Stimulated activated CD4-positive, alpha-beta T cell treated with anti-CD3 and anti-CD28 coated beads, Interleukin-15, amount 100 ng/mL, for 1 hour (primary cell): ENCODE data around the gene B4GALNT4.
"Not testable (repeated sequence)": the region's sequence is repeated elsewhere in the genome, so short reads cannot be mapped to it uniquely, and the experiment has no call there.

Source experiments
- DNase-seq, 2 donors: peaks; one replicate each; pipeline ENCODE4 v3.0.0-alpha.2; 2020; ENCODE audit warnings: low read depth in 1 of 2, low spot score in 1 of 2

The B4GALNT4 gene

GRCh38 chr11:405954-406795 is 36.9 kb downstream of the B4GALNT4 start:
- DNase-seq: no peak

GRCh38 chr11:406796-407650 is 37.7 kb downstream of the B4GALNT4 start:
- DNase-seq: peak; percentile 77 to 85

DNA sequence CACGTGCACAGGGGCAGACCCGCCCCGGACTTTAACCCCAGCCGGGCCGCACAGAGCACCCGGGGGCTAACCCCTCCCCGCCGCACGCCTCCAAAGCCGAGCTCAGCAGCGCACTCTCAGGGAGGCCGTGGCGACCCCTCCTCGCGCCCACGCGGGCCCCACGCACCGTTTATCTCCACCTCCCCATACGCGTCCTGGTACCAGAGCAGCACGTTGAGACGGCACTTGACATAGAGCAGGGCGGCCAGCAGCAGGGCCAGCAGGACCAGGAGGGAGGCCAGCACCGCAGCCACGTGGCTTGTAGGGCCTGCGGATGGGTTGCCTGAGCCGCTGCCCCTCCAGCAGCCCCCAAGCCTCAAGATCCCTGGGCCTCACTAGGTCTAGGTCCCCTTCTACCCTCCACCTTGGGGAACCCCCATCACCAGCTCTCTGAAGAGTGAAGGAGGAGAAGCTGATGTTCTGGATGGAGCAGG is 38.4 kb downstream of the B4GALNT4 start:
- no peak for DNase-seq

GRCh38 chr11:408154-409007 is 39.1 kb downstream of the B4GALNT4 start:
- DNase-seq: no peak

DNA sequence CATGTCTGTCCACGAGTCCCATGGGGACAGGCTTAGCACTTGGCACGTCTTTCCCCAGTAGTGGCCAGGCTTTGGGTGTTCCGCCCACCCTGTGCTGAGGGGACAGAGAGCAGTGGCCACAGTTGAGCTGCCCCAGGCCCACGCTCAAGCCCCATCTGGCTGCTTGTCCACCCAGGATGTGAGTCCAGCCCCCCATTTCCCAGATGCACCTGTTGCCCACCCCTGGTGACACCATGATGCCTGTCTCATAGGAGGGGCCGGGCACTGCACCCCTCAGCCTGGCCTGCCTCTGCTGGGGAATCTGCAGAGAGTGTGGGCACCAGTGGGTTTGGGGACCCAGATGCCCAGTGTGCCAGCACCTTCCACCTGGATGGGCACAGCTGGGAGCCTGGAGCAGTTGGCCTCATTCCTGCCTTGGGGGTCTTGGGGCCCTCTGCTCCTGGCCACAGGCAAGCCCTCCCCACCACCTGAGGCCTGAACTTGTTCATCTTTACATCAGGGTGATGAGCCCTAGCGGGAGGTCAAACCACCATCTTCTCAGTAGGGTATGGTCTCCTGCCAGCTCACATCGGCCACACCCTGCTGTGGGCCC is 39.8 kb downstream of the B4GALNT4 start:
- no peak for DNase-seq

DNA sequence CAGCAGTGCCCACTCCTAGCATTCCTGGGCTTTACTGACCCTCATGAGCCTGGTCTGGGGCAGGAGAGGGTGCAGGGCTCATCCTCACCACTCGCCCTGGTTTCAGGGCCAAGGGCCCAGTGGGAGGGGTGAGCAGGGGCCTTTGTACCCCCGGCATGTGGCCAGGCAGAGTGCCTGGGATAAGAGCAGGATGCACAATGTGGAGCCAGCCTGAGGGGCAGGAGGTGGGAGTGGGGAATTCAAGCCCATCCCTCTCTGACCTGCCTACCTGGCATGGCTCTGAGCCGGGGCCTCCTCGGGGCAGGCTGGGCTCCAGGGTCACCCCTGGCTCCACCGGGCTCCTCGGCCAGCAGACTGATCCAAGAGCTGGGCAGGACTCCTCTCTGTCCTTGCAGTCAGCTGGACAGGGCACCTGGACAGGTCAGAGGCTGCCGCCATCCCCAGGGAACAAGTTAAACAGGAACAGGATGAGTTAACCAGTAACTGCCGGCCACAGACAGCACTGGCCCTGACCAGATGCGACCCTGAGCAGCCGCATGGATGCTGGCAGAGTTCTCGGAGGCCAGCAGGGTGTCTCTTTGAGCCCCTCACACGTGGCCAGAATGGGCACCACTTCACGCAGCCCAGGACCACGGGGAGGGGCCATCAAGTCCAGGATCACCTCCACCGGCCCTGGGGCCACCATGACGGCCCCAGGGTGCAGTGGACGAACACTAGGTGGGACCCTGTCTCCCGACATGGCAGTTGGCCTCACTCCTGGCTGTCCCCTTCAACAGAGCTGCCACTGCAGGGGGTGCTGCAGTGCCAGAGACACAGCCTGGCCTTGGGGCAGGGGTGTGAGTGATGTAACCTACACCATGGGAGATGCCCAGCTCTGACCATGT is 40.5 kb downstream of the B4GALNT4 start:
- DNase-seq: no peak

DNA sequence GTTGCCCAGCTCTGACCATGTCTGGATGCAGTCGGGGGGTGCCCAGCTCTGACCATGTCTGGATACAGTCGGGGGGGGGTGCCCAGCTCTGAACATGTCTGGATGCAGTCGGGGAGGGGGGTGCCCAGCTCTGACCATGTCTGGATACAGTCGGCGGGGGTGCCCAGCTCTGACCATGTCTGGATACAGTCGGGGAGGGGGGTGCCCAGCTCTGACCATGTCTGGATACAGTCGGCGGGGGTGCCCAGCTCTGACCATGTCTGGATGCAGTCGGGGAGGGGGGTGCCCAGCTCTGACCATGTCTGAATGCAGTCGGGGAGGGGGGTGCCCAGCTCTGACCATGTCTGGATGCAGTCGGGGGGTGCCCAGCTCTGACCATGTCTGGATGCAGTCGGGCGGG is 41.4 kb downstream of the B4GALNT4 start:
- DNase-seq: not testable (repeated sequence)

DNA sequence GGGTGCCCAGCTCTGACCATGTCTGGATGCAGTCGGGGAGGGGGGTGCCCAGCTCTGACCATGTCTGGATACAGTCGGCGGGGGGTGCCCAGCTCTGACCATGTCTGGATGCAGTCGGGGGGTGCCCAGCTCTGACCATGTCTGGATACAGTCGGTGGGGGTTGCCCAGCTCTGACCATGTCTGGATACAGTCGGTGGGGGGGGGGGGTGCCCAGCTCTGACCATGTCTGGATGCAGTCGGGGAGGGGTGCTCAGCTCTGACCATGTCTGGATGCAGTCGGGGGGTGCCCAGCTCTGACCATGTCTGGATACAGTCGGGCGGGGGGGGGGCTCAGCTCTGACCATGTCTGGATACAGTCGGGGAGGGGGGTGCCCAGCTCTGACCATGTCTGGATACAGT is 42.2 kb downstream of the B4GALNT4 start:
- DNase-seq: not testable (repeated sequence)

DNA sequence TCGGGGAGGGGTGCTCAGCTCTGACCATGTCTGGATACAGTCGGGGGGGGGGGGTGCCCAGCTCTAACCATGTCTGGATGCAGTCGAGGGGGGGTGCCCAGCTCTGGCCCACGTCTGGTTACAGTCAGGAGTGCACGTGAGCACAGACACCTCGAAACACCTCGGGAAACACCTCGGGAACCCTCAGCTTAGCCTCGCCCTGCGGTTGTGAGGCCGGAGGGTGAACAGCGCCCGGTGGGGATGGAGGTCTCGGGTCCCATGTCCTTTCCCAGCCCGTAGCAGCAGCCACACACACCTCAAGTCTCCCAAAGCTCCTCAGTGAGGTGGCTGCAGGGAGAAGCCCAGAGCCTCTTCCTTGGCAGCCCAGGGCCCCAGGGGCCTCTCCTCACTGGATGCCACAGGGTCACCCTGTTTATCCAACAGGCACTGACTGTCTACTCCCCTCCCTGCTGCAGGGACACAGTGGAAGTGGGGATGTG is 43.4 kb downstream of the B4GALNT4 start:
- DNase-seq: no peak

DNA sequence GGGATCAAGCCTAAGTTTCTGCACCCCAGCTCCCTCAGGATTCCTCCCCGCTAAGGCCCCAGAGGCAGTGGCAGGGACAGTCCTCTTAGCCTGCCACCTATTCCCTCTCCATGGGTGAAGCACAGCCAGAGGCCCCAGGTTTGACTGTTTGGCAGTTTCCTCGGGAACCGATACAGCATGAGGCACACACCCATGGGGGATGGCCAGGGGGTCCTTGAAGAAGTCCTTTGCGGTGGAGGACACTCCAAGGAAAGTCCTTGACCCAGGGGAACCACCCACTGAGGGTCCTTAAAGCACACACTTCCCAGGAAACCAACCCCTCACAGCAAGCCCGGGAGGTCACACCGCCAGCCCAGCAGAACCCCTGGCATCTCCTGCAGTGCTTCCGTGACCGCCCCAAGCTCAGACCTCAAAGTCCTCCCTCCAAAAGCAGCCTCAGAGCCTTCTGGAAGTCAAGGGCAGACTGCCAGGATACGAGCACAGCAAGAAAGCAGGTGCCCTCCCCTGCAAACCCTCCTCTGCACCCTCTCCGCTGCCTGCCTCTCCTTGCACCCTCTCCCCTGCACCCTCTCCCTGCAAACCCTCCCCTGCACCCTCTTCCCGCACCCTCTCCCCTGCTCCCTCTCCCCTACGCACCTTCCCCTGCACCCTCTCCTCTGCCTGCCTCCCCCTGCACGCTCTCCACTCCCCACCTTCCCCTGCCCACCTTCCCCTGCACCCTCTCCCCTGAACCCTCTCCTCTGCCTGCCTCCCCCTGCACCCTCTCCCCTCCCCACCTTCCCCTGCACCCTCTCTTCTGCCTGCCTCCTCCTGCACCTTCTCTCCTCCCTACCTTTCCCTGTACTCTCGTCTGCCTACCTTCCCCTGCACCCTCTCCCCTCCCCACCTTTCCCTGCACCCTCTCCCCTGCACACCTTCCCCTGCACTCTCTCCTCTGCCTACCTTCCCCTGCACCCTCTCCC is 44.1 kb downstream of the B4GALNT4 start:
- no peak for DNase-seq

GRCh38 chr11:414318-414857 is 45.1 kb downstream of the B4GALNT4 start:
- DNase-seq: no peak

DNA sequence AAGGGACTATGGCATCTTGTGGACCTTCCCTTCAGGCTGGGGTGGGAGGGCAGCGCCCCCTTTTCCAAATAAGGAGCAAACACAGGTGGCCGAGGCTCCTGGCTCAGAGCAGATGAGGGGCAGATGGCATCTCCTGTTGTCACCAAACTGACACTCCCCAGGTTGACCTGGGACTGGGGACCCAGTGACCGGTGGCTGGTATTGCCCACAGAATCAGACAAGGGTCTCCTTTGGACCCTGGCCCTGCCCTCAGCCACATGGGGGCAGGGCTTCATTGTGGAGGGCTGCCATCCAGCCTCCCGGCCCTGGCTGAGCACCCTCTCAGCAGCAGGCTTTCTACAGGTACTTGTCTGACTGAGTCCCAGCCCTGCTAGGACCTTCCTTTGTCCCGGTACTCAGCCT is 46.3 kb downstream of the B4GALNT4 start:
- no peak for DNase-seq

GRCh38 chr11:416051-416756 is 46.9 kb downstream of the B4GALNT4 start:
- DNase-seq: no peak

- no peak for DNase-seq
These were observed 47.7 kb downstream of the B4GALNT4 start for GRCh38 chr11:416757-417621.

GRCh38 chr11:417652-418342 is 48.5 kb downstream of the B4GALNT4 start:
- DNase-seq: no peak
